CD4-positive, alpha-beta T cell (primary cell): Measurements from ENCODE around the gene AIFM3. TPM values are rescaled to one million over a fixed set of nuclear protein-coding genes. Genes with fewer than 3 reads are reported as not detected.

ENCODE experiments used
- ATAC-seq: fragments of 200-7000 bp; cut with Tn5 transposase; one replicate; pipeline ENCODE4 v1.10.0; 2022; ENCODE audit warnings: mild to moderate bottlenecking; ENCODE audit not compliant: poor library complexity
- CTCF ChIA-PET: fragments of 350-600 bp; sonication (Branson Sonifier 250); formaldehyde crosslinking; loops from one replicate; lab custom pipeline; 2021; ENCODE audit warnings: antibody characterized with exemption, inconsistent platforms; lab: Charles Lee
- POLR2A ChIA-PET: fragments of 350-600 bp; sonication (Branson Sonifier 250); formaldehyde crosslinking; loops from one replicate; lab custom pipeline; 2021; ENCODE audit warnings: antibody characterized with exemption, inconsistent platforms; lab: Charles Lee
- DNase-seq, 14 experiments: peaks; one replicate each; pipeline ENCODE4 v3.0.0-alpha.2; 2013 to 2020; ENCODE audit warnings: mixed read lengths in 2 of 14
- H3K27ac ChIP-seq, 2 donors: one replicate each; pipeline versions ENCODE4 v1.5.1 to v1.7.0; 2013; ENCODE audit warnings: low read length in 2 of 2, low read depth in 1 of 2, mild to moderate bottlenecking in 1 of 2
- H3K27me3 ChIP-seq, 2 experiments: 1 replicate in 1 of 2; 2 replicates in 1 of 2; pipeline versions ENCODE4 v1.6.1 to v1.7.0; 2013; ENCODE audit warnings: low read length in 2 of 2, control low read depth in 1 of 2, mild to moderate bottlenecking in 1 of 2, moderate library complexity in 1 of 2; ENCODE audit not compliant: insufficient read depth in 2 of 2, control insufficient read depth in 1 of 2
- H3K36me3 ChIP-seq: one replicate; pipeline ENCODE4 v1.6.1; 2013; ENCODE audit warnings: low read length, control low read depth; ENCODE audit not compliant: insufficient read depth
- H3K4me1 ChIP-seq: one replicate; pipeline ENCODE4 v1.6.1; 2013; ENCODE audit warnings: low read length, control low read depth; ENCODE audit not compliant: insufficient read depth
- H3K4me3 ChIP-seq: one replicate; pipeline ENCODE4 v1.5.1; 2013; ENCODE audit warnings: mild to moderate bottlenecking, low read length, moderate library complexity
- H3K9me3 ChIP-seq, 2 experiments: 1 replicate in 1 of 2; 2 replicates in 1 of 2; pipeline versions ENCODE4 v1.6.1 to v1.7.0; 2013; ENCODE audit warnings: low read length in 2 of 2, mild to moderate bottlenecking in 2 of 2, control low read depth in 1 of 2, moderate library complexity in 1 of 2; ENCODE audit not compliant: control insufficient read depth in 1 of 2, insufficient read depth in 1 of 2
- H3K27ac Mint-ChIP-seq: one replicate; pipeline ENCODE4 v1.8.0; 2020; ENCODE audit warnings: mixed read lengths
- H3K27me3 Mint-ChIP-seq: one replicate; pipeline ENCODE4 v1.8.0; 2021; ENCODE audit warnings: mixed read lengths
- H3K36me3 Mint-ChIP-seq: one replicate; pipeline ENCODE4 v1.8.0; 2021; ENCODE audit warnings: low read depth, mixed read lengths
- H3K4me1 Mint-ChIP-seq: one replicate; pipeline ENCODE4 v1.8.0; 2021; ENCODE audit warnings: low read depth, mixed read lengths
- H3K4me3 Mint-ChIP-seq: one replicate; pipeline ENCODE4 v1.8.0; 2020; ENCODE audit warnings: mild to moderate bottlenecking, mixed read lengths
- H3K9me3 Mint-ChIP-seq: one replicate; pipeline ENCODE4 v1.8.0; 2020; ENCODE audit warnings: mixed read lengths
- intact Hi-C, 2 experiments: fragments of 100-400 bp; cut with DNase I in 1 of 2; cut with micrococcal nuclease in 1 of 2; formaldehyde crosslinking; loops; one replicate each; pipeline versions ENCODE4 v1.15.1 to v1.9.0; 2023 to 2025; cut with DNase I, micrococcal nuclease
- total RNA-seq, 174 experiments: library from RNA in 2 of 174; stranded (reverse) in 2 of 174; gene quantifications; one replicate each; pipeline ENCODE4 v1.2.3 and lab custom pipeline; 2021 to 2026
- TF ChIP-seq, protein P1 (sequence below): fragments of 200-600 bp; IDR thresholded peaks from one replicate; pipeline ENCODE4 v1.8.0; 2022; ENCODE audit warnings: antibody characterized with exemption, mild to moderate bottlenecking

AIFM3 gene
- total RNA-seq, 2 experiments from 2014 or later: 0.34 to 0.41 TPM

DNA sequence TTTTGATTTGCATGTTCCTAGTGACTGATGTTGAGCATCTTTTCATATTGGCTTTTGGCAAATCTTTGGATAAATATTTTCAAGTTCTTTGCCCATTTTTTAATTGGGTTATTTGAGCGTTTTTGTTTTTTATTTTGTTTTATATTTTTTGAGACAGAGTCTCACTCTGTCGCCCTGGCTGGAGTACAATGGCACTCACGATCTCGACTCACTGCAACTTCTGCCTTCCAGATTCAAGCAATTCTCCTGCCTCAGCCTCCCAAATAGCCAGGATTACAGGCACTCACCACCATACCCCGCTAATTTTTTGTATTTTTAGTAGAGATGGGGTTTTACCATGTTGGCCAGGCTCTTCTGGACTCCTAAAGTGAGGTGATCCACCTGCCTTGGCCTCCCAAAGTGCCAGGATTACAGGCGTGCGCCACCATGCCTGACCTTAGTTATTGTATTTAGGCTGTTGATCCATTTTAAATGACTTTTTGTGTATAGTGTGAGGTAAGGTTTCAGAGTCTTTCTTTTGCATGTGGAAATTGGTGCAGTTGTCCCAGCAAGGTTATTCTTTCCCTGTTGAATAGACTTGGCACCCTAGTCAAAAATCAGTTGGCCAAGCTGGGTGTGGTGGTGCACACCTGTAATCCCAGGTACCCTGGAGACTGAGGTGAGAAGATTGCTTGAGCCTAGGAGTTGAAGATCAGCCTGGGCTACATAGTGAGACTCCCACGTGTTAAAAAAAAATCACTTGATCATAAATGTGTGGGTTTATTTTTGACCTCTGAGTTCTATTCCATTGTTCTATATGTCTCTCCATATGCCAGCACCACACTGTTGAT is 23.7 kb upstream of the AIFM3 start:
- Mint-ChIP-seq H3K36me3 (peaks cover 76% of the 10 kb centered on the region), H3K9me3 (no peaks in the 10 kb centered on the region), H3K27ac (peak overlapping the region; percentile 46), H3K27me3 (no peaks in the 10 kb centered on the region), H3K4me1 (peaks cover 83% of the 10 kb centered on the region), H3K4me3 (no peak overlapping the region)
- TF ChIP-seq, protein P1, sequence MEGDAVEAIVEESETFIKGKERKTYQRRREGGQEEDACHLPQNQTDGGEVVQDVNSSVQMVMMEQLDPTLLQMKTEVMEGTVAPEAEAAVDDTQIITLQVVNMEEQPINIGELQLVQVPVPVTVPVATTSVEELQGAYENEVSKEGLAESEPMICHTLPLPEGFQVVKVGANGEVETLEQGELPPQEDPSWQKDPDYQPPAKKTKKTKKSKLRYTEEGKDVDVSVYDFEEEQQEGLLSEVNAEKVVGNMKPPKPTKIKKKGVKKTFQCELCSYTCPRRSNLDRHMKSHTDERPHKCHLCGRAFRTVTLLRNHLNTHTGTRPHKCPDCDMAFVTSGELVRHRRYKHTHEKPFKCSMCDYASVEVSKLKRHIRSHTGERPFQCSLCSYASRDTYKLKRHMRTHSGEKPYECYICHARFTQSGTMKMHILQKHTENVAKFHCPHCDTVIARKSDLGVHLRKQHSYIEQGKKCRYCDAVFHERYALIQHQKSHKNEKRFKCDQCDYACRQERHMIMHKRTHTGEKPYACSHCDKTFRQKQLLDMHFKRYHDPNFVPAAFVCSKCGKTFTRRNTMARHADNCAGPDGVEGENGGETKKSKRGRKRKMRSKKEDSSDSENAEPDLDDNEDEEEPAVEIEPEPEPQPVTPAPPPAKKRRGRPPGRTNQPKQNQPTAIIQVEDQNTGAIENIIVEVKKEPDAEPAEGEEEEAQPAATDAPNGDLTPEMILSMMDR: no peak
- no peak for DNase-seq
- Histone ChIP-seq H3K9me3 (no peaks in the 10 kb centered on the region), H3K27me3 (no peaks in the 10 kb centered on the region), H3K4me1 (peaks cover 53% of the 10 kb centered on the region), H3K36me3 (peaks cover 29% of the 10 kb centered on the region), H3K27ac (no peak overlapping the region), H3K4me3 (no peak overlapping the region)
- ChIA-PET POLR2A (no interaction called here), CTCF (no interaction called here)
- intact Hi-C loops: no loop called here
- ATAC-seq: no peak

DNA sequence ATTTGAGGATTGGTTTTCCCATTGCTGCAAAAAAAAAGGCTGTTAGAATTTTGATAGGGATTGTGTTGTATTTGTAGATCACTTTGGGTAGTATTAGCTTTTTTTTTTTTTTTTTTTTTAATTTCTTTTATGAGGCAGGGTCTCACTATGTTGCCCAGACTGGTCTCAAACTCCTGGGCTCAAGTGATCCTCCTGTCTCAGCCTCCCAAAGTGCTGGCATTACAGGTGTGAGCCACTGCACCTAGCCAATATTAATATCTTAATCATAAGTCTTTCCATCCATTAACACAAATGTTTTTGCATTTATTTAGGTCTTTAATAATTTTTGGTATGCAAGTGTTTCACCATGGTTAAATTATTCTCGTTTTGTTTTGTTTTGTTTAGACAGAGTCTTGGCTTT is 23.0 kb upstream of the AIFM3 start:
- CTCF ChIA-PET: no interaction called here
- Histone ChIP-seq H3K27ac (no peak overlapping the region), H3K9me3 (no peaks in the 10 kb centered on the region), H3K36me3 (peaks cover 29% of the 10 kb centered on the region), H3K4me1 (peaks cover 58% of the 10 kb centered on the region), H3K27me3 (no peaks in the 10 kb centered on the region), H3K4me3 (no peak overlapping the region)
- TF ChIP-seq, protein P1: no peak
- no peaks in the 10 kb centered on the region for H3K9me3 Mint-ChIP-seq
- POLR2A ChIA-PET: no interaction called here
- ATAC-seq (no peak), DNase-seq (no peak)
- intact Hi-C loops: no loop called here
- peaks cover 77% of the 10 kb centered on the region for H3K36me3 Mint-ChIP-seq
- peak overlapping the region; percentile 46 for H3K27ac Mint-ChIP-seq
- no peak overlapping the region for H3K4me3 Mint-ChIP-seq
- peaks cover 81% of the 10 kb centered on the region for H3K4me1 Mint-ChIP-seq
- H3K27me3 Mint-ChIP-seq: no peaks in the 10 kb centered on the region

DNA sequence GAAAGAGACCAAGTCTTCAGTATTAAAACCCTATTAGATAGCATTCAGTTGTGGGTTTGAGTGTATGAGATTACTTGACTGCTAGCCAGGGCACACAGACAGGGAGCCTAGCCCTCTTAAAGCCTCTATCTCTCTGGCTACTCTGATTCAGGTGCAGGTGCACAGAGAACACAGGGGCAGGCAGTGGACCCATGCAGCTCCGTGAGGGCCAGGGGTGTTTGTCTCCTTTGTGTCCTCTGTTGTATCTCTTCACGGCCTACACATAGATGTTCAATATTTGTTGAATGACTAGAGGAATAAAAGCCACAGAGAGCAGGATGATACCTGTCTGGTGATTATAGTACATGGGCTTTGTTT is 21.5 kb upstream of the AIFM3 start:
- TF ChIP-seq, protein P1: no peak
- H3K4me3 Mint-ChIP-seq: no peak overlapping the region
- DNase-seq (no peak), ATAC-seq (no peak)
- Histone ChIP-seq H3K9me3 (no peaks in the 10 kb centered on the region), H3K27ac (no peak overlapping the region), H3K4me1 (peaks cover 57% of the 10 kb centered on the region), H3K36me3 (peaks cover 32% of the 10 kb centered on the region), H3K27me3 (no peaks in the 10 kb centered on the region), H3K4me3 (no peak overlapping the region)
- ChIA-PET CTCF (no interaction called here), POLR2A (no interaction called here)
- peaks cover 79% of the 10 kb centered on the region for H3K36me3 Mint-ChIP-seq
- peak overlapping the region; percentile 52 for H3K27ac Mint-ChIP-seq
- H3K27me3 Mint-ChIP-seq: no peaks in the 10 kb centered on the region
- intact Hi-C loops: no loop called here
- no peaks in the 10 kb centered on the region for H3K9me3 Mint-ChIP-seq
- H3K4me1 Mint-ChIP-seq: peaks cover 77% of the 10 kb centered on the region
